H1 (cell line): ENCODE measurements around the gene ANKFN1. TPM values are rescaled to one million over a fixed set of nuclear protein-coding genes. Genes with fewer than 3 reads are reported as not detected.
A peak's percentile ranks its signal among the peaks of the same experiment; 100 is the strongest.

Experiments used
- CTCF ChIA-PET: fragments of 300-600 bp; sonication (Branson Sonifier 250); formaldehyde crosslinking; loops from one replicate; lab custom pipeline; 2021; ENCODE audit not compliant: partially characterized antibody; lab: Charles Lee
- POLR2A ChIA-PET: fragments of 300-600 bp; sonication (Branson Sonifier 250); formaldehyde crosslinking; loops from one replicate; lab custom pipeline; 2021; ENCODE audit warnings: inconsistent platforms; ENCODE audit not compliant: partially characterized antibody; lab: Charles Lee
- DNase-seq, 2 experiments: peaks; one replicate each; pipeline versions ENCODE4 v3.0.0 to v3.0.0-alpha.2; 2010 to 2022; ENCODE audit warnings: low spot score in 2 of 2, low read depth in 1 of 2, mixed read lengths in 1 of 2
- FAIRE-seq: peaks from 2 replicates; lab custom pipeline; 2011; peaks lifted over from hg19 to GRCh38; lab: Jason Lieb, UNC
- H2AFZ ChIP-seq: 2 replicates; pipeline ENCODE4 v1.8.1; 2012; ENCODE audit warnings: low read length, inconsistent platforms
- H2AK5ac ChIP-seq: 2 replicates; pipeline ENCODE4 v1.6.1; 2013; ENCODE audit warnings: low read depth, low read length
- H2BK120ac ChIP-seq: replicated peaks from 2 replicates; pipeline ENCODE3; 2013; ENCODE audit warnings: low read depth, low read length, inconsistent platforms
- H2BK12ac ChIP-seq: 2 replicates; pipeline ENCODE4 v1.6.1; 2013; ENCODE audit warnings: low read depth, low read length
- H2BK15ac ChIP-seq: 2 replicates; pipeline ENCODE4 v1.6.1; 2013; ENCODE audit warnings: low read length
- H2BK20ac ChIP-seq: 2 replicates; pipeline ENCODE4 v1.6.1; 2013; ENCODE audit warnings: low read length
- H2BK5ac ChIP-seq: 2 replicates; pipeline ENCODE4 v1.6.1; 2013; ENCODE audit warnings: low read depth, low read length
- H3K14ac ChIP-seq: 2 replicates; pipeline ENCODE4 v1.6.1; 2013; ENCODE audit warnings: inconsistent platforms; ENCODE audit not compliant: insufficient read length
- H3K18ac ChIP-seq: 2 replicates; pipeline ENCODE4 v1.6.1; 2013; ENCODE audit warnings: low read length; ENCODE audit errors: extremely low read depth
- H3K23ac ChIP-seq: 2 replicates; pipeline ENCODE4 v1.6.1; 2013; ENCODE audit warnings: inconsistent platforms; ENCODE audit not compliant: insufficient read length
- H3K23me2 ChIP-seq: 2 replicates; pipeline ENCODE4 v1.6.1; 2013; ENCODE audit warnings: low read depth, low read length
- H3K27ac ChIP-seq: 2 replicates; pipeline ENCODE4 v1.6.1; 2011; ENCODE audit warnings: low read depth, low read length, inconsistent platforms
- H3K27me3 ChIP-seq, 4 experiments: replicated peaks in 1 of 4; 1 replicate in 1 of 4; 2 replicates in 3 of 4; pipeline versions ENCODE4 v1.6.1 to v1.8.1; 2011 to 2013; ENCODE audit warnings: low read length in 3 of 4, mild to moderate bottlenecking in 3 of 4, inconsistent platforms in 2 of 4, mixed read lengths in 2 of 4, moderate library complexity in 1 of 4; ENCODE audit not compliant: control insufficient read depth in 3 of 4, insufficient read depth in 3 of 4; ENCODE audit errors: extremely low read depth in 1 of 4
- H3K36me3 ChIP-seq, 4 experiments: 2 replicates each; pipeline versions ENCODE4 v1.6.1 to v1.8.1; 2011 to 2013; ENCODE audit warnings: mild to moderate bottlenecking in 4 of 4, low read length in 3 of 4, moderate library complexity in 2 of 4, control low read depth in 1 of 4, inconsistent platforms in 1 of 4; ENCODE audit not compliant: insufficient read depth in 4 of 4, control insufficient read depth in 2 of 4
- H3K4ac ChIP-seq: replicated peaks from 2 replicates; pipeline ENCODE3; 2013; ENCODE audit warnings: low read length, low read depth, mixed read lengths, inconsistent platforms; ENCODE audit not compliant: insufficient read length
- H3K4me1 ChIP-seq, 4 experiments: replicated peaks in 1 of 4; 1 replicate in 1 of 4; 2 replicates in 3 of 4; pipeline versions ENCODE4 v1.6.1 to v1.8.1; 2011 to 2013; ENCODE audit warnings: low read length in 3 of 4, inconsistent platforms in 2 of 4, mixed read lengths in 1 of 4; ENCODE audit not compliant: insufficient read depth in 4 of 4, control insufficient read depth in 3 of 4
- H3K4me2 ChIP-seq, 2 experiments: 2 replicates each; pipeline versions ENCODE4 v1.6.1 to v1.8.1; 2011 to 2013; ENCODE audit warnings: low read depth in 2 of 2, low read length in 2 of 2, control low read depth in 1 of 2, inconsistent platforms in 1 of 2, mild to moderate bottlenecking in 1 of 2; ENCODE audit not compliant: insufficient read depth in 1 of 2
- H3K4me3 ChIP-seq, 4 experiments: fragments of 200-600, 300-600 bp in 1 of 4; sonication (generic), shearing (Covaris generic), sonication (Bioruptor Twin) in 1 of 4; 2 replicates each; pipeline versions ENCODE4 v1.5.1 to v1.8.1; 2011 to 2016; ENCODE audit warnings: low read length in 4 of 4, low read depth in 3 of 4, control low read depth in 2 of 4, inconsistent platforms in 2 of 4, mild to moderate bottlenecking in 2 of 4, mixed read lengths in 1 of 4, moderate library complexity in 1 of 4; ENCODE audit not compliant: insufficient read depth in 2 of 4; ENCODE audit errors: extremely low read depth in 1 of 4
- H3K56ac ChIP-seq: replicated peaks from 2 replicates; pipeline ENCODE3; 2013; ENCODE audit warnings: low read depth, mild to moderate bottlenecking, mixed read lengths, low read length, inconsistent platforms; ENCODE audit not compliant: insufficient read length
- H3K79me1 ChIP-seq: 2 replicates; pipeline ENCODE4 v1.6.1; 2013; ENCODE audit warnings: low read depth, low read length, control low read depth
- H3K79me2 ChIP-seq, 2 experiments: 2 replicates each; pipeline versions ENCODE4 v1.6.1 to v1.8.1; 2012 to 2013; ENCODE audit warnings: low read length in 2 of 2, mild to moderate bottlenecking in 2 of 2, inconsistent platforms in 1 of 2; ENCODE audit not compliant: insufficient read depth in 2 of 2, control insufficient read depth in 1 of 2
- H3K9ac ChIP-seq, 4 experiments: replicated peaks in 1 of 4; 1 replicate in 1 of 4; 2 replicates in 3 of 4; pipeline versions ENCODE4 v1.6.1 to v1.8.1; 2011 to 2013; ENCODE audit warnings: low read depth in 3 of 4, low read length in 3 of 4, control low read depth in 2 of 4, mild to moderate bottlenecking in 2 of 4, moderate library complexity in 2 of 4, inconsistent platforms in 1 of 4; ENCODE audit errors: extremely low read depth in 1 of 4
- H3K9me3 ChIP-seq, 2 experiments: 2 replicates each; pipeline versions ENCODE4 v1.6.1 to v1.8.1; 2012 to 2013; ENCODE audit warnings: mild to moderate bottlenecking in 2 of 2, moderate library complexity in 2 of 2, control low read depth in 1 of 2, inconsistent platforms in 1 of 2, low read depth in 1 of 2, low read length in 1 of 2, mixed read lengths in 1 of 2; ENCODE audit not compliant: insufficient read depth in 2 of 2
- H4K20me1 ChIP-seq, 2 experiments: replicated peaks in 1 of 2; 2 replicates each; pipeline versions ENCODE3 to v1.8.1; 2011 to 2013; ENCODE audit warnings: inconsistent platforms in 2 of 2, low read length in 2 of 2, mild to moderate bottlenecking in 1 of 2; ENCODE audit not compliant: insufficient read depth in 2 of 2, control insufficient read depth in 1 of 2
- H4K5ac ChIP-seq: 2 replicates; pipeline ENCODE4 v1.6.1; 2013; ENCODE audit warnings: low read length, low read depth, mixed read lengths, inconsistent platforms; ENCODE audit not compliant: insufficient read length
- H4K8ac ChIP-seq: 2 replicates; pipeline ENCODE4 v1.8.0; 2013; ENCODE audit warnings: mild to moderate bottlenecking, moderate library complexity, low read length, inconsistent platforms; ENCODE audit not compliant: insufficient read depth; ENCODE audit errors: extremely low read depth
- H4K91ac ChIP-seq: replicated peaks from 2 replicates; pipeline ENCODE3; 2013; ENCODE audit warnings: low read length, mixed read lengths, inconsistent platforms; ENCODE audit not compliant: insufficient read length
- BCL11A ChIP-seq, 2 experiments: IDR thresholded peaks; one replicate each; pipeline ENCODE4 v1.6.1; 2011; ENCODE audit warnings: low read depth in 2 of 2, low read length in 2 of 2, mild to moderate bottlenecking in 2 of 2
- WGBS, 2 experiments: shearing (Covaris generic) in 1 of 2; methylation state at CpG; one replicate each; pipeline versions ENCODE4 v1.1.6 to v1.1.7; 2013 to 2015; ENCODE audit warnings: low lambda C conversion rate in 2 of 2, mixed read lengths in 2 of 2, inconsistent platforms in 1 of 2, low coverage in 1 of 2, missing lambda C conversion rate in 1 of 2; ENCODE audit not compliant: insufficient replicate concordance in 2 of 2, insufficient coverage in 1 of 2, insufficient read length in 1 of 2; ENCODE audit errors: extremely low coverage in 1 of 2, missing lambda C conversion rate in 1 of 2; 5-methylcytosine and 5-hydroxymethylcytosine counted together
- polyA plus RNA-seq, 7 experiments: library from polyadenylated mRNA; depleted of rRNA in 3 of 7; stranded (reverse) in 5 of 7; unstranded in 2 of 7; fragments of >200 nt in 5 of 7; fragments of 200-250 nt in 2 of 7; gene quantifications; 1 replicate in 5 of 7; 2 replicates in 1 of 7; 4 replicates in 1 of 7; pipeline versions ENCODE4 v1.2.1 to v1.2.3, GENCODE V29; 2011 to 2013; ENCODE audit warnings: missing spikeins in 2 of 7, mixed read lengths in 2 of 7
- total RNA-seq: library from RNA; stranded (reverse); fragmentation: NEBNext Ultra II Directional; extraction: Animal tissue kit (Norgen Biotek cat#: 25700); gene quantifications from 2 replicates; pipeline ENCODE4 v1.2.1, GENCODE V29; 2021

The ANKFN1 gene
- total and polyA plus RNA-seq, 2 of the 8 experiments (the other 6 are each of a cell fraction or from before 2014, with no cell fraction given) = not detected

GRCh38 chr17:56426901-56427300, 273.6 kb downstream of the ANKFN1 start:
- no peaks in the 10 kb centered on the region for H3K79me2 ChIP-seq

More at GRCh38 chr17:56426901-56427300, 273.6 kb downstream of the ANKFN1 start:
- no peak overlapping the region for H2BK5ac ChIP-seq
- no peak overlapping the region for H4K5ac ChIP-seq
- H3K14ac ChIP-seq = no peak overlapping the region
- no peak overlapping the region for H3K18ac ChIP-seq
- no peaks in the 10 kb centered on the region for H3K36me3 ChIP-seq
- no peak overlapping the region for H4K91ac ChIP-seq
- H3K4ac ChIP-seq = no peak overlapping the region
- H3K27ac ChIP-seq = no peak overlapping the region
- H3K4me2 ChIP-seq = no peak overlapping the region
- no peak overlapping the region for H2AK5ac ChIP-seq
- no peaks in the 10 kb centered on the region for H3K23me2 ChIP-seq
- H3K79me1 ChIP-seq = no peaks in the 10 kb centered on the region
- no peak overlapping the region for H2BK15ac ChIP-seq
- no peak overlapping the region for H3K56ac ChIP-seq
- no peak overlapping the region for H4K8ac ChIP-seq
- no peaks in the 10 kb centered on the region for H4K20me1 ChIP-seq
- peaks cover 0 to 3% (median 3%) of the 10 kb centered on the region in 4 experiments; a peak in 4 of 7 replicates for H3K4me1 ChIP-seq
- H3K23ac ChIP-seq = no peak overlapping the region
- no peak overlapping the region for H2BK120ac ChIP-seq
- H3K9me3 ChIP-seq = no peaks in the 10 kb centered on the region
- H2BK12ac ChIP-seq = no peak overlapping the region
- no peaks in the 10 kb centered on the region for H3K27me3 ChIP-seq
- no peak overlapping the region for H2BK20ac ChIP-seq
- FAIRE-seq (no peak), DNase-seq (no peak)
- H2AFZ ChIP-seq = peak overlapping the region; percentile 50; the same call in 1 of the 2 replicates
- no peak overlapping the region for H3K9ac ChIP-seq
- no peak overlapping the region for H3K4me3 ChIP-seq
- CTCF ChIA-PET = interaction anchor here (1.0 kb wide), 1 partner anchor 22 kb away, joined by 3 read pairs; no protein-coding TSS in a partner anchor
- TF ChIP-seq BCL11A (IDR thresholded peaks at IDR 0.05; ENCODE audit: low read depth in 2 of 2, low read length in 2 of 2) = no peak
- 100% methylated on average over 2 of the region's 2 CpGs; no CpG with 5 or more reads in 1 of the 2 experiments for WGBS, 2 experiments
- POLR2A ChIA-PET = no interaction called here
